Fibroblast of the conjunctiva (primary cell): ENCODE results near the gene DHCR24.

Experiments
- DNase-seq: peaks from one replicate; pipeline ENCODE4 v3.0.0-alpha.2; 2010; ENCODE audit warnings: low read depth

DHCR24 gene

GRCh38 chr1:54865238-54866073 is 21.5 kb downstream of the DHCR24 start:
- no peak for DNase-seq

DNA sequence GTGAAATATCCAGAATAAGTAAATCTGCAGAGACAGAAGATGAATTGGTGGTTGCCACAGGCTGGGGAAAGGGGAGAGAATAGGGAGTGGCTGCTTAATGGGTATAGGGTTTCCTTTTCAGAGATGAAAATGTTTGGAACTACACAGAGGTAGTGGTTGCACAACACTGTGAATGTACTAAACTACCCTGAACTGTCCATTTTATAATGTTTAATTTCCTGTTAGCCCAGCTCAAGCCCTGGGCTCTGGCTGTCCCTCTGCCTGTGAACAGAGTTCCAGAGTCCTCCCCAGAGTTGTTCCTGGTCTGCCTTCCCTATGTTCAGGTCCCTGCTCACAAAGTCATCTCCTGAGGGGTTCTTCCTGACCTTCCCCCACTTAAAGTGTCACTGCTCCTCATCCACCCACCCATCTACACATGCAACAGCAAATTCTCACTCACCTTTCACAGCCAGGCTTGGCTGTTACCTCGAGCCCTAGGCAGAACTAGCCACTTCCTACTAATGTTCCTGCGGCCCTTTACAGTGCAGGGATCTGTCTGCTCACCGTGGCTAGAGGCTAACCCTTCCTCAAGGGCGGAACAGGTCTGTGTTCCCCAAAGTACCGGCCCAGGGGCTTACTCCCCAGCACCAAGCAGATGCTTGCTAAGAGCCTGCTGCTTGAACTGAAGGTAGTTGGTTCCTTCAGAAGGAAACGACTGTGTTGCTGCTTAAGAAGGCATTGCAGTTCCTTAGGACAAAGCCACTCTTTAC is 22.4 kb downstream of the DHCR24 start:
- DNase-seq: no peak

DNA sequence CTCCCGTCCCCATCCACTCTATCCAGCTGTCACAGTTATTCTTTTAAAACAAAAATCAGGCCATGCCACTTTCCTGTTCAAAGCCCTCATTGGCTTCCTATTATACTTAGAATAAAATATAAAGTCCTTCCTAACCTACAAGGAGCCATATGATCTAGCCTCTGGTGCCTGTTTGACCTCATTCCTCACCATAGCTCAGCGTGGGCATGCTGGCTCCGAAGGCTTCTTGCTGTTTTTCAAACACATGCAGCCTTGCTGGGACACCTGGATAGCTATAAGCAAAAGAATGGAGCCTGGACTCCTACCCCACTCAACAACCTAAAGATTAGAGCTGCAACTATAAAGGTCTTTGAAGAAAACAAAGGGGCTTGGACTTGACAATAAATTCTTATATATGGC is 23.7 kb downstream of the DHCR24 start:
- DNase-seq: no peak

- no peak for DNase-seq
Measured at GRCh38 chr1:54861070-54861761, 25.8 kb downstream of the DHCR24 start.

DNA sequence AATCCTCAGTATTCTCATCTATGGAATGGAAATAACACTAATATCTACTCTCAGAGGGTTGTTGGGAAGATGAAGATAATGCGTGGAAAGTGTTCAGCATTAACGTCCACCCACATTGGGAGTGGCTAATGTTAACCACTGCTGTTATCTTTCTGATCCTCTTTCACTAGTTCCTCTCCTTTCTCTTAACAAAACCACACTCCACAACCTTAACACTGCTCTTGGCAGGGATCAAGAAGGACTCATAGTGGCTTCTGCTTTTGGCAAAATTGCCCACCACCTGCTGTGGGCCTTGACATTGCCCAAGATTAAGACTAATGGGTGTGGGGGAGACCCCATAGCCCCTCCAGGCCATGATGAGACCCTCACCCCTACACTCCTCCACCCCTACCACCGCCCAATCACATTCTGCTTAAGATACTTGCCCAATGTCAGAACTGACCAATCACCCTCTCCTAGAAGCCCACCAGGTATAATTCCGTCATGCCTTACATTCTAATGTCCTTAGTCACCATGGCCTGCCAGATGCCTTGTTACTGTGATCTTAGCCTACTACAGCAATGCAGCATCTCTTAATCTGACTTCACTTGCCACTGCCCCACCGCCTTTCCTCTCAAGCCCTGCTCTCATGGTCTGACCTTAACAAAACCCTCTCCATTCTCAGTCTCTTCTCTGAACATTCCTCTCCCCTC is 27.1 kb downstream of the DHCR24 start:
- DNase-seq: no peak

DNA sequence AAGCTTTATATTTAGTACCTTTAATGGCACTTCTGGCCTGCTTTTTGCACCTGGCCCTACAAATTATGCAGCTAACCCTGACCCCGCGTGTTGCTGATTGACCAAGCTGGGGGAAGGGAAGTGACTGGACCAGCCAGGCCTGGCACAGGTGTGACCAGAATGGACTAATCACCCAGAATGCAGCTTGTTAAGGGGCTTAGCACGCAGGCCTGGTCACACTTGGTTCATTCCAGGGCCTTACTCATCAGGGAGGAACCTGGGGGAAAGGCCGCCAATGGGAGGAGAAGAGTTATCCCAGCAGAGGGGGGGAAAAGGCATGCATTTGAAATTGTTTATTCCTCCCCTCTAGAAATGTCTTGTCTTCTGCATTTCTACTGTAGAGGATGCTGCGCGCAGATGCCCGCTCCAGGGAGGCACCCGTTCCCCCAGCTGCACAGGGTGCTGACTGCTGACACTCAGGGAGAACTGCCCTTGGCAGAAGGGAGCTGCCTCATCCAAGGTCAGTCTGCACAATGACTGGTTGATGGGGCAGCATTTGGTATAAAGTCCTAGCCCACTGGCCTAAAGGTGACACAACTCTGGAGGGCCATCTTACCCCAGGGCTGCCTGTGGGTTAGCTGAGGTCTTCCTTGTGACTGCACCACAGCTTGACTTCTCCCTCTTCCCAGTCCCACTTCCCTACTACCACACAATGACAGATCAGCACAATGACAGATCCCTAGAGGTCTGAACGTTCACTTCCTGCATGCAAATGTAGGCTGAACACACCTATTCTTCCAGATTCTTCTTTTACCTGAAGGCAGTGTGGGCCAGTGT is 29.0 kb downstream of the DHCR24 start:
- DNase-seq: no peak

DNA sequence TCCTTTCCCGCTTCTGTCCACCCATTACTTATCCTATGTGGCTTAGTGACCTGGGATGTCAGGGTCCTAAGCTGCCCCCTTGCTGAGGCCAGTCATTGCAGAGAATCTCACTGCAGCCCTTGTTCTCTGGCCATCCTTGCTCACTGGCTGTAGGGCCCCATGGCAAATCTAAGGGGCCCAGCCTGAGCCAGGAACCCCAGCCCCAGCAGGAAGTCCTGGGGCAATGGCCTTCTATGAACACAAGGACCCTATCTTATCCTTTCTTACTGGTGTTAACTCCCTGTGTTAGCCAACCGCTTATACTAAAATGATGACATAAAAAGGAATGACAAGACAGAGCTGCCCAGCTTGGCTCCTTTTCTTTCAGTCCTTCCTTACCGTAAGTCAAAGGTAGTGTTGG is 29.9 kb downstream of the DHCR24 start:
- DNase-seq: no peak

GRCh38 chr1:54854381-54855020 is 32.5 kb downstream of the DHCR24 start:
- no peak for DNase-seq

DNA sequence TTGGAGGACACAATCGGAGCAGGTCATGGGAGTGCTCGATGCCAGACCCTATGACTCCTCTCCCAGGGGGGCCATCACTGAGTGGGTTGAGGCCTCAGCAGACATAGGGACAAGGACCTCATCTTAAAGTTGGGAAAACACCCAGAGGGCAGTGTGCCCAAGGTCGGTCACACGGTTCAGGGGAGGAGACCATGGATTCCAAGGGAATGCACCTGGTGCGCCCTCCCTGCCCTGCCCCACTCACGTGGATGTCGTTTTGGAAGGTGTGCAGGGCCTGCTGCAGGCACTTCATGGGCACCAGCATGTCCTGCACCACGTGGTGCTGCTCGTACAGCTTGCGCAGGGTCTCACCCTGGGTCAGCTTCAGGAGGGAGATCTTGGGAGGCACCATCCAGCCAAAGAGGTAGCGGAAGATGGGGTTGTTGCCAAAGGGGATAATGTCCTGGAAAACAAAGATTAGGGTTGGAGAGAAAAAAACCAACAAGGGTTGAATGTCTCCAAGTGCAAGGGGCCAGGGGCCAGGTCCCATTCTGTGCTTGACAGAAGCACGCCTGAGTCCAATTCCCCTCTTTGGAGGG is 33.1 kb downstream of the DHCR24 start:
- no peak for DNase-seq

- no peak for DNase-seq
Measured at GRCh38 chr1:54853096-54853792, 33.8 kb downstream of the DHCR24 start.

- DNase-seq: no peak
Measured at GRCh38 chr1:54851936-54852524, 35.0 kb downstream of the DHCR24 start.

GRCh38 chr1:54851406-54851805 is 35.6 kb downstream of the DHCR24 start:
- no peak for DNase-seq

- peak; percentile 96 for DNase-seq
Measured at GRCh38 chr1:54850737-54851136, 36.3 kb downstream of the DHCR24 start.

DNA sequence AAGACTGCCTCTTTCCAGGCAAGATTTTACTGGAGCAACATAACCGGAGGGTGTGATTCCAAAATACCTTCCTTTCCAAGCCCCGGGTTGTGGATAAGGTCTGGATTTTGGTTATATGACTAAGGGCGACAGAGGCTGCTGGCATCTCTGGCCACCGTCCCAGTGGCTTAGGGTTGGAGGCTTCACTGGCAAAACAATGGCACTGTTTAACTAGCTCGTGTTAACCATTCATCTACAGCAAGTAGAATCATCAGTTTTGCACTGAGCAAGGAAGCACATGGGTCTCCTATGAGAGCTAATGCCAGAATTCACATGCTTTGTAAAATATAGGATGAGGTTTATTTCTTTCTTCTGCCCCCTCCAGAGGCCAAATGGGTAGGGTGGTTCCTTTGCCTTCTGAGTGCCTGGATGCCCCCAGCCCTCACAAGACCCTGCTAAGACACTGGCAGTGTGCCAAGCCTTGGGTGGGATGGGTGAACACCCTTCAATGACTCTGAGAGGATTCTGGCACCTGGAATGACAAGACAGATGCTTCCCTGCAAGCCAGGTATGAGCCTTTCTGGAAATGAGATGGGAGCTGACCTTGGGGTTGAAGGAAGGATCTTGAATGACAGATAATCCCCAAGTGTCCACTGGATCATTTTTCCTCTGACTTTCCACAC is 36.8 kb downstream of the DHCR24 start:
- DNase-seq: no peak

DNA sequence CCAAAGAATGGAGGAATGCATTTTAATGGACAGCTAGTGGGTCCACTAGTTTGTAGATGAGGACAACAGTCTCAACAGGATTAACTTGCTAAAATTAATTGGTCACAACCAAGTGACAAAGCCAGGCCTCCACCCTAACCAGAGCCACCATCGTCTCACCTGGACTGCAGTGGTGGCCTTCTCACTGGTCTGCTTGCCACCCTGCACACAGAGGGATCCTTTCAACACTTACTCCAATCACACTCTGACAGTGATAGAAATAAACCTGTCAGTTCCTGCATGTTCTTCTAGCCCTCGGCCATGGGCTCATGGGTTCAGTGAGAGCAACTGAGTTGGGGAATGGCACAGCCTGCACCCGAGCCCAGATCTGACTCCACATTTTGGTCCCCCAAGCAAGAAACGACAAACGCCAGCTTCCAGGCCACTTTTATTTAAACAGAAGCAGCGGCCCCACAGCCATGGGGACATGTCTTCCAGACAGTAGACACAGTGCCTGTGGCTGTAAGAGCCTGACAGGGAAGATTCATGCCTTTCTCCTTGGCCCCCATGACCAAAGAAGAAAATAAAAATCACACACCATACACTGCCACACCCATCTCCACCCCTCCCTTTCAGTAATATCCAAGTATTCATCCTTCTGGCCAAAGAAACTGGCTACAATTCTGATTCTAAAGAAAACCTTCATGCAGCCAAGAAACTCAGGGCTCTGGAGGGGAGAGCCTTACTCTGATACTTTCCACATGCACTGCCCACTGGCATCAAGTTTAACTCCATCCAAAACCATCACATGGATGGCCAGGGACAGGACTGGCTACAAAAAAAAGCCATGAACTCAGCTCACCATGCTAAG is 37.6 kb downstream of the DHCR24 start:
- peak; percentile 37 for DNase-seq

DNA sequence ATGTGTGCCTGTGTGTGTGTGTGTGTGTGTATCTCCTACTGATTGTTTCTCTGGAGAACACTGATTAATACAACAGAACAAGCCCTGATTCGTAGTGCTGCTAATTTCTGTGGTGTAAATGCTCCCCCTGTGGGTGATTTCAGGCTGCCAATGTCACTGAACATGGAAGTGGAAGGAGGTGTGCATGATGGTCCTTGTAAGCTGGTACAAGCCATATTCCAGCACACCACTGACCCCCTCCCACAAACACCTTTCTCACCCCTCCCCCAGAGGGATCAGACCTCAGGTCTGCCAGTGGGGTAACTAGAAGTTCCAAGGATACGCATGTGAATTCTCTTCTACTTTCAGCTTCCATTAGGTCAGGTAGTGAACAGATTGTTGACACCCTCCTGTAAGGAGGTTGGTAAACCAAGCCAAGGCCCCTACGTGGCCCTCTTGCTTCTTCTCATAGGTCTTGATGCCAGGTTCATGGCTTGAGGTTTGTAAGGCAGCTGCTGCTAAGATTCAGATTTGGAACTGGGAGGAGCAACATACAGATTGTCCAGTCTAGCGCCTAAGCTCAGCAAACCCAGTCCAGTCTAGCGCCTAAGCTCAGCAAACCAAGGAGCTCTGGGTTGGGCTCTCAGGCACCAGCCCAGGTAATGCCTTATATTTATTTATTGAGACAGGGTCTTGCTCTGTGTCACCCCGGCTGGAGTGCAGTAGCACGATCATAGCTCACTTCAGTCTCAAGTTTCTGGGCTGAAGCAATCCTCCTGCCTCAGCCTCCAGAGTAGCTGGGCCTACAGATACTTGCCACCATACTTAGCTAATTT is 38.7 kb downstream of the DHCR24 start:
- no peak for DNase-seq

- DNase-seq: no peak
Measured at GRCh38 chr1:54846716-54847284, 40.2 kb downstream of the DHCR24 start.
